GM21723 (cell line): ENCODE measurements around the gene MON1B.
"Not testable (repeated sequence)": the region's sequence is repeated elsewhere in the genome, so short reads cannot be mapped to it uniquely, and the experiment has no call there.

Experiments used
- ATAC-seq: cut with Tn5 transposase; IDR thresholded peaks from one replicate; pipeline ENCODE4 v1.9.1; 2021; ENCODE audit warnings: mild to moderate bottlenecking, moderate library complexity; ENCODE audit not compliant: unreplicated experiment

The MON1B gene

DNA sequence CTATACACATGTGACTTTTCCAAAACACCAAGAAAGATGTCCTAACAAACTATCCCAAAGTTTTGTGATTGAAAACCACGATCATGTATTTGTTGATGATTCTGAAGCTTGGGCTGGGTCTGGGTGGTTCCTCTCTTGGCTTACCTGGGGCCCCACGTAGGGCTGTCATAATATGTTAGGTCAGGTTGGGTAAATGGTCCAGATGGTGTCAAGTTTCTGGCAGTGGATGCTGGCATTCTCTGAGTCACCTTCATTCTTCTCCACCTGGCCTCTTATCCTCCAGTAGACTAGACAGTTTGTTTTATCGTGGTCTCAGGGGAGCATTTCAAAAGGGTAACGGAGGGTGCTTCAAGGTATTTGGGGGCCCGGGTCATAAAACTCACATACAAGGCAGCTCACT, 47.6 kb downstream of the MON1B start:
- ATAC-seq: no peak

GRCh38 chr16:77242471-77242870, 51.5 kb downstream of the MON1B start:
- not testable (repeated sequence) for ATAC-seq

DNA sequence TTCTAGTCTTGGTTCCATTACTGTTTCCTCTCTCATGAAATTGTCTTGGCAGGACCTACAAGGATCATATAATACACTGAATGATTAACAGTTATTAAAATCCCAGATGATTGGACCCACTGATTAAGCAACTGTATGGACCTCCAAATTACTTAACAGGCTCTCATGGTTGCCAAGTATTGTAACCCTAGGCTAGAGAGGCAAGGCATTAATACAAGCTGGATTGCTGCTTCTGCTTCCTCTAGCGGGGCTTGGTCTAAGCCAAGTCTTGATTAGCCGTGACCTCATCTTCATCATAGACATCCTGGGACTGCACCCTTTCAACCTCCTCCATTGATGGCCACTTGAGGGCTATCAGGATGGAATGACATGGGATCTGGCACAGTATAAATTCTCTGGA, 55.2 kb downstream of the MON1B start:
- ATAC-seq: no peak

- ATAC-seq: no peak
Observed at GRCh38 chr16:77250400-77250799, 59.4 kb downstream of the MON1B start.
